SK-N-SH (cell line): Measurements from ENCODE around the gene SPG7. TPM values are rescaled to one million over a fixed set of nuclear protein-coding genes. Genes with fewer than 3 reads are reported as not detected.

ENCODE experiments used
- CTCF ChIA-PET: fragments of 300-600, 350-600 bp; formaldehyde crosslinking; extraction: SDS; loops from one replicate; lab custom pipeline; 2021; lab: Yijun Ruan, JAX
- POLR2A ChIA-PET: fragments of 350-600 bp; sonication (Branson Sonifier 250); formaldehyde crosslinking; extraction: SDS; loops from one replicate; lab custom pipeline; 2020; ENCODE audit warnings: antibody characterized with exemption, inconsistent platforms; lab: Yijun Ruan, JAX
- DNase-seq: peaks from one replicate; pipeline ENCODE4 v3.0.0; 2012
- H2AFZ ChIP-seq: fragments of 200-600 bp; sonication (generic); 2 replicates; pipeline ENCODE4 v1.8.1; 2016; ENCODE audit warnings: antibody characterized with exemption, mild to moderate bottlenecking, low read depth
- H3F3A ChIP-seq: fragments of 200-600 bp; sonication (generic); replicated peaks from 2 replicates; pipeline ENCODE3; 2016; ENCODE audit warnings: antibody characterized with exemption, mild to moderate bottlenecking; ENCODE audit not compliant: insufficient read depth
- H3K27ac ChIP-seq, 2 experiments: fragments of 200-500 bp in 1 of 2; fragments of 200-600 bp in 1 of 2; sonication (Bioruptor generic) in 1 of 2; sonication (generic), shearing (Covaris generic) in 1 of 2; 2 replicates each; pipeline versions ENCODE4 v1.5.1 to v1.6.1; 2014 to 2016; ENCODE audit warnings: low read depth in 2 of 2, inconsistent platforms in 1 of 2, low read length in 1 of 2, mild to moderate bottlenecking in 1 of 2, mixed read lengths in 1 of 2
- H3K27me3 ChIP-seq: fragments of 200-600 bp; sonication (generic), shearing (Covaris generic); 2 replicates; pipeline ENCODE4 v1.6.1; 2016; ENCODE audit warnings: mixed run types; ENCODE audit not compliant: insufficient read depth
- H3K36me3 ChIP-seq, 2 experiments: fragments of 200-500 bp in 1 of 2; fragments of 200-600 bp in 1 of 2; sonication (Bioruptor generic) in 1 of 2; sonication (generic) in 1 of 2; replicated peaks in 1 of 2; 2 replicates each; pipeline versions ENCODE3 to v1.5.1; 2014 to 2016; ENCODE audit warnings: low read length in 1 of 2, mild to moderate bottlenecking in 1 of 2; ENCODE audit not compliant: insufficient read depth in 2 of 2, control insufficient read depth in 1 of 2
- H3K4me1 ChIP-seq, 2 experiments: fragments of 200-500 bp in 1 of 2; fragments of 200-600 bp in 1 of 2; sonication (Bioruptor generic) in 1 of 2; sonication (generic), shearing (Covaris generic) in 1 of 2; 2 replicates each; pipeline versions ENCODE4 v1.5.1 to v1.6.1; 2014 to 2016; ENCODE audit warnings: low read depth in 1 of 2, low read length in 1 of 2, mixed run types in 1 of 2; ENCODE audit not compliant: insufficient read depth in 2 of 2, control insufficient read depth in 1 of 2
- H3K4me2 ChIP-seq: fragments of 200-600 bp; sonication (generic), shearing (Covaris generic); 2 replicates; pipeline ENCODE4 v1.6.1; 2017; ENCODE audit warnings: mixed run types
- H3K4me3 ChIP-seq, 2 experiments: fragments of 200-500 bp in 1 of 2; fragments of 200-600 bp in 1 of 2; sonication (Bioruptor generic) in 1 of 2; sonication (generic), shearing (Covaris generic) in 1 of 2; 2 replicates each; pipeline versions ENCODE4 v1.5.1 to v1.8.1; 2014 to 2016; ENCODE audit warnings: low read depth in 2 of 2, inconsistent platforms in 1 of 2, low read length in 1 of 2, mild to moderate bottlenecking in 1 of 2, mixed read lengths in 1 of 2, moderate library complexity in 1 of 2
- H3K79me2 ChIP-seq: fragments of 200-600 bp; sonication (generic); 2 replicates; pipeline ENCODE4 v1.8.1; 2017; ENCODE audit warnings: mild to moderate bottlenecking; ENCODE audit not compliant: insufficient read depth
- H3K9ac ChIP-seq: fragments of 200-600 bp; sonication (generic); 2 replicates; pipeline ENCODE4 v1.6.1; 2017; ENCODE audit warnings: mixed run types
- H3K9me2 ChIP-seq: fragments of 200-600 bp; sonication (generic); 2 replicates; pipeline ENCODE4 v1.6.1; 2017; ENCODE audit warnings: mixed run types
- H3K9me3 ChIP-seq: fragments of 200-600 bp; sonication (generic); 2 replicates; pipeline ENCODE4 v1.6.1; 2017; ENCODE audit warnings: mixed run types, mild to moderate bottlenecking, moderate library complexity
- H4K20me1 ChIP-seq: fragments of 200-600 bp; sonication (generic); 2 replicates; pipeline ENCODE4 v1.6.1; 2017; ENCODE audit warnings: mild to moderate bottlenecking, mixed run types; ENCODE audit not compliant: insufficient read depth
- ELF1 ChIP-seq: IDR thresholded peaks from 2 replicates; pipeline ENCODE4 v1.4.0; 2012
- EP300 ChIP-seq, 2 experiments: IDR thresholded peaks; 2 replicates each; pipeline versions ENCODE4 v1.4.0 to v1.6.1; 2012; ENCODE audit warnings: borderline replicate concordance in 1 of 2, low read depth in 1 of 2, low read length in 1 of 2
- FOXM1 ChIP-seq: IDR thresholded peaks from 2 replicates; pipeline ENCODE4 v1.4.0; 2012; ENCODE audit warnings: low read depth, mild to moderate bottlenecking
- GABPA ChIP-seq: IDR thresholded peaks from 2 replicates; pipeline ENCODE4 v1.4.0; 2012; ENCODE audit warnings: low read depth, mild to moderate bottlenecking
- MEF2A ChIP-seq: IDR thresholded peaks from 2 replicates; pipeline ENCODE4 v1.4.0; 2012; ENCODE audit warnings: low read depth, borderline replicate concordance
- NFIC ChIP-seq: IDR thresholded peaks from 2 replicates; pipeline ENCODE4 v1.4.0; 2012; ENCODE audit warnings: borderline replicate concordance
- NRF1 ChIP-seq: IDR thresholded peaks from 2 replicates; pipeline ENCODE4 v1.6.1; 2012; ENCODE audit warnings: low read depth, mild to moderate bottlenecking, low read length
- RXRA ChIP-seq: IDR thresholded peaks from 2 replicates; pipeline ENCODE4 v1.4.0; 2012; ENCODE audit warnings: low read depth, mild to moderate bottlenecking, borderline replicate concordance
- SIN3A ChIP-seq: IDR thresholded peaks from 2 replicates; pipeline ENCODE4 v1.6.1; 2012; ENCODE audit warnings: low read depth, mild to moderate bottlenecking, low read length, moderate library complexity, borderline replicate concordance
- SMC3 ChIP-seq: IDR thresholded peaks from 2 replicates; pipeline ENCODE4 v1.6.1; 2012; ENCODE audit warnings: low read depth, low read length, improper control_type of control experiment
- TCF12 ChIP-seq: IDR thresholded peaks from 2 replicates; pipeline ENCODE4 v1.4.0; 2012
- TEAD4 ChIP-seq: IDR thresholded peaks from 2 replicates; pipeline ENCODE4 v1.4.0; 2012; ENCODE audit warnings: mild to moderate bottlenecking, borderline replicate concordance; ENCODE audit not compliant: insufficient read depth
- USF1 ChIP-seq: IDR thresholded peaks from 2 replicates; pipeline ENCODE4 v1.4.0; 2012; ENCODE audit warnings: low read depth, borderline replicate concordance
- WGBS: methylation state at CpG from one replicate; pipeline ENCODE4 v1.1.6; 2017; ENCODE audit warnings: low lambda C conversion rate; 5-methylcytosine and 5-hydroxymethylcytosine counted together
- polyA plus RNA-seq, 3 experiments: library from polyadenylated mRNA; depleted of rRNA; stranded (reverse); fragments of >200 nt; gene quantifications; 2 replicates each; pipeline ENCODE4 v1.2.3, GENCODE V29; 2012
- TF ChIP-seq, protein P1 (sequence below): IDR thresholded peaks from 2 replicates; pipeline ENCODE4 v1.6.1; 2012; ENCODE audit warnings: mild to moderate bottlenecking, low read depth, low read length, moderate library complexity
- TF ChIP-seq, protein P2 (sequence below): IDR thresholded peaks from 2 replicates; pipeline ENCODE4 v1.4.0; 2012; ENCODE audit warnings: low read depth, borderline replicate concordance

SPG7 gene
- polyA plus RNA-seq, 1 of the 3 experiments (the other 2 are of a cell fraction): 100 TPM

DNA sequence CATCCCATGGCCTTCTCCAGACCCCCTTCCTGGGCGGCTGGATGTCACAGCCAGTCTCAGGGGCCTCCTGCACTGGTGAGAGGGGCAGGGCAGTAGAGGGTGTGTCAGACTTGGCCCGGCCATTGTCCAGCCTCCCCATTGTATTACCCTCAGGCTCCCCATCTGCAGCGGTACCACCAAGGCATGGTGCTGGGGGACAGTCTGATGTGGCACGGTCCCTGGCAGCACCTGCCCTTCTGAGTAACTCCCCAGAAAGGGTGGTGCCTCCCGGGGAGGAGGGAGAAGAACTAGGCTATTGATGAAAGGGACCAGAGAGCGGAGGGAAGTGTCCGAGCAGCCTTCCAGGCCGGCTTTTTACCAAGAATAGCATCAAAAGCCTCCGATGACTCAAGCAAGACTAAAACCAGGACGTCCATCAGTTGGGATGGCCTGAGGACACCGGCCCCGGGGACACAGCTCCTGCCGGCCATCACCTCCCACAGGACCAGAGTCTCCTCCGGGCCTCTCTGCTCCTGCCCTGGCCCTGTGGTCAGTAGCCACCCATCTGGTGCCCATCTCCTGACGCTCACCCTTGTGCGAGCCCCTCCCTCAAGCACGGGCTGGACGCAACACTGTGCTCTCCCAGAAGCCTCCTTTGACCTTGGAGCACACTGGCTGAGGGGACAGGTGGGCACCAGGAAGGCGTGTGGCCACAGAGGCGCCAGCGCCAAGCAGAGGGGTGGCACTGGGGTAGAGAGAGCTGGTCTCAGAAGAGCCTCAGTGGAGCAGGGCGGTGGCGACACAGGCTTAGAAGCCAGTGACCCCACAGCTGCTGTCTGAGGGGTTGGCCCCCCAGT lies 61.5 kb downstream of the SPG7 start:
- Histone ChIP-seq H3K79me2 (no peaks in the 10 kb centered on the region), H3K27me3 (no peaks in the 10 kb centered on the region), H3K4me3 (no peak overlapping the region), H3K9ac (no peak overlapping the region), H3K9me2 (no peaks in the 10 kb centered on the region), H3K27ac (no peak overlapping the region), H4K20me1 (peaks cover 22% of the 10 kb centered on the region), H2AFZ (no peak overlapping the region), H3K4me1 (peaks cover under 1 to 31% of the 10 kb centered on the region in 2 experiments; a peak in 1 of 4 replicates), H3F3A (peaks cover 18% of the 10 kb centered on the region), H3K4me2 (no peak overlapping the region), H3K9me3 (no peaks in the 10 kb centered on the region), H3K36me3 (no peaks in the 10 kb centered on the region)
- no peak for TF ChIP-seq TEAD4
- TF ChIP-seq, protein P1, sequence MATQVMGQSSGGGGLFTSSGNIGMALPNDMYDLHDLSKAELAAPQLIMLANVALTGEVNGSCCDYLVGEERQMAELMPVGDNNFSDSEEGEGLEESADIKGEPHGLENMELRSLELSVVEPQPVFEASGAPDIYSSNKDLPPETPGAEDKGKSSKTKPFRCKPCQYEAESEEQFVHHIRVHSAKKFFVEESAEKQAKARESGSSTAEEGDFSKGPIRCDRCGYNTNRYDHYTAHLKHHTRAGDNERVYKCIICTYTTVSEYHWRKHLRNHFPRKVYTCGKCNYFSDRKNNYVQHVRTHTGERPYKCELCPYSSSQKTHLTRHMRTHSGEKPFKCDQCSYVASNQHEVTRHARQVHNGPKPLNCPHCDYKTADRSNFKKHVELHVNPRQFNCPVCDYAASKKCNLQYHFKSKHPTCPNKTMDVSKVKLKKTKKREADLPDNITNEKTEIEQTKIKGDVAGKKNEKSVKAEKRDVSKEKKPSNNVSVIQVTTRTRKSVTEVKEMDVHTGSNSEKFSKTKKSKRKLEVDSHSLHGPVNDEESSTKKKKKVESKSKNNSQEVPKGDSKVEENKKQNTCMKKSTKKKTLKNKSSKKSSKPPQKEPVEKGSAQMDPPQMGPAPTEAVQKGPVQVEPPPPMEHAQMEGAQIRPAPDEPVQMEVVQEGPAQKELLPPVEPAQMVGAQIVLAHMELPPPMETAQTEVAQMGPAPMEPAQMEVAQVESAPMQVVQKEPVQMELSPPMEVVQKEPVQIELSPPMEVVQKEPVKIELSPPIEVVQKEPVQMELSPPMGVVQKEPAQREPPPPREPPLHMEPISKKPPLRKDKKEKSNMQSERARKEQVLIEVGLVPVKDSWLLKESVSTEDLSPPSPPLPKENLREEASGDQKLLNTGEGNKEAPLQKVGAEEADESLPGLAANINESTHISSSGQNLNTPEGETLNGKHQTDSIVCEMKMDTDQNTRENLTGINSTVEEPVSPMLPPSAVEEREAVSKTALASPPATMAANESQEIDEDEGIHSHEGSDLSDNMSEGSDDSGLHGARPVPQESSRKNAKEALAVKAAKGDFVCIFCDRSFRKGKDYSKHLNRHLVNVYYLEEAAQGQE: no peak
- no peak for TF ChIP-seq RXRA
- TF ChIP-seq ELF1: no peak
- no peak for TF ChIP-seq TCF12
- ChIA-PET CTCF (interaction anchor here (1.0 kb wide), 1 partner anchor 46 kb away, joined by 3 read pairs; no protein-coding TSS in a partner anchor), POLR2A (no interaction called here)
- DNase-seq: no peak
- 79% methylated on average over 17 of the region's 23 CpGs for WGBS

DNA sequence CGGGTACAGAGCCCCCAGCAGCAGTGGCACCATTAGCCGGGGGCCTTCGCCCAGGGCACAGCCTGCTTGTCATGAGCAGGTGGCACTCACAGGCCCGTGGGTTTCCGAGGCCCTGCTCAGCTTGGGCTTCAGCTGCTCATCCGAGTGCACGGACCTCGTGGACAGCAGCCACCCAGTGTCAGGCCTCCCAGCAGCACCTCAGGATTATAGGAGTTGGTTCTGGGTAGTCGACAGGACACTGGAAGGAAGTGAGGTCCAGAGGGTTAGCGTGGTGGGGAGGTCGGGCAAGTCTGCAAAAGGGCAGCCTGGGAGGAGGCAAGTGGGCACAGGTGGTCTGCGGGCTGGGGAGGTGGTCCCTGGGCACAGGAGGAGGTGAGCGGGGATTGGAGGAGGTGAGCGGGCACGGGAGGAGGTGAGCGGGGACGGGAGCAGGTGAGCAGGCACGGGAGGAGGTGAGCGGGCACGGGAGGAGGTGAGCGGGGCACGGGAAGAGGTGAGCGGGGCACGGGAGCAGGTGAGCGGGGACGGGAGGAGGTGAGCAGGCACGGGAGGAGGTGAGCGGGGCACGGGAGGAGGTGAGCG lies 62.2 kb downstream of the SPG7 start:
- H3F3A ChIP-seq: peaks cover 11% of the 10 kb centered on the region
- no peak overlapping the region for H3K4me3 ChIP-seq
- no peaks in the 10 kb centered on the region for H3K9me3 ChIP-seq
- ChIA-PET POLR2A (no interaction called here), CTCF (interaction anchor here (1.0 kb wide), 1 partner anchor 45 kb away, joined by 3 read pairs; no protein-coding TSS in a partner anchor)
- no peak overlapping the region for H3K9ac ChIP-seq
- H2AFZ ChIP-seq: no peak overlapping the region
- H3K4me2 ChIP-seq: no peak overlapping the region
- no peaks in the 10 kb centered on the region for H3K79me2 ChIP-seq
- H3K9me2 ChIP-seq: no peaks in the 10 kb centered on the region
- H3K4me1 ChIP-seq: peaks cover 0 to 24% of the 10 kb centered on the region in 2 experiments; a peak in 1 of 4 replicates
- H3K36me3 ChIP-seq: no peaks in the 10 kb centered on the region
- DNase-seq: no peak
- no peak overlapping the region for H3K27ac ChIP-seq
- WGBS: 85% methylated on average over 27 of the region's 30 CpGs
- H4K20me1 ChIP-seq: peaks cover 15% of the 10 kb centered on the region
- H3K27me3 ChIP-seq: no peaks in the 10 kb centered on the region
- TF ChIP-seq RXRA (no peak), USF1 (no peak), FOXM1 (no peak), SIN3A (no peak), NRF1 (no peak), NFIC (no peak), MEF2A (no peak), GABPA (no peak), SMC3 (no peak), EP300 (IDR thresholded peaks at IDR 0.05; ENCODE audit: borderline replicate concordance in 1 of 2, low read depth in 1 of 2, low read length in 1 of 2) (no peak)
- TF ChIP-seq, protein P1: no peak
- TF ChIP-seq, protein P2, sequence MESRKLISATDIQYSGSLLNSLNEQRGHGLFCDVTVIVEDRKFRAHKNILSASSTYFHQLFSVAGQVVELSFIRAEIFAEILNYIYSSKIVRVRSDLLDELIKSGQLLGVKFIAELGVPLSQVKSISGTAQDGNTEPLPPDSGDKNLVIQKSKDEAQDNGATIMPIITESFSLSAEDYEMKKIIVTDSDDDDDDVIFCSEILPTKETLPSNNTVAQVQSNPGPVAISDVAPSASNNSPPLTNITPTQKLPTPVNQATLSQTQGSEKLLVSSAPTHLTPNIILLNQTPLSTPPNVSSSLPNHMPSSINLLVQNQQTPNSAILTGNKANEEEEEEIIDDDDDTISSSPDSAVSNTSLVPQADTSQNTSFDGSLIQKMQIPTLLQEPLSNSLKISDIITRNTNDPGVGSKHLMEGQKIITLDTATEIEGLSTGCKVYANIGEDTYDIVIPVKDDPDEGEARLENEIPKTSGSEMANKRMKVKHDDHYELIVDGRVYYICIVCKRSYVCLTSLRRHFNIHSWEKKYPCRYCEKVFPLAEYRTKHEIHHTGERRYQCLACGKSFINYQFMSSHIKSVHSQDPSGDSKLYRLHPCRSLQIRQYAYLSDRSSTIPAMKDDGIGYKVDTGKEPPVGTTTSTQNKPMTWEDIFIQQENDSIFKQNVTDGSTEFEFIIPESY: no peak
